GM13976 (cell line): Measurements from ENCODE around the gene KPNA1.

Source experiments
- DNase-seq: peaks from one replicate; pipeline ENCODE4 v3.0.0; 2012; ENCODE audit warnings: low spot score
- CTCF ChIP-seq: IDR thresholded peaks from 2 replicates; pipeline ENCODE4 v1.5.1; 2012; ENCODE audit warnings: borderline replicate concordance, mild to moderate bottlenecking; ENCODE audit not compliant: insufficient read depth; ENCODE audit errors: extremely low read depth, missing control alignments, control extremely low read depth
- in situ Hi-C: fragments of 300-500 bp; cut with MboI; formaldehyde crosslinking; loops from one replicate; pipeline ENCODE4 v1.12.0; 2022; ENCODE audit warnings: low sequenced_read_pairs, mixed read lengths, inconsistent platforms; ENCODE audit not compliant: unreplicated experiment

KPNA1 gene

GRCh38 chr3:122389892-122390291 lies 124.8 kb downstream of the KPNA1 start:
- in situ Hi-C loops, result loop anchor here (10.0 kb wide), 1 partner anchor 295 kb away; the partner anchor contains the start of gene PARP14
- no peak for DNase-seq
- no peak for TF ChIP-seq CTCF

DNA sequence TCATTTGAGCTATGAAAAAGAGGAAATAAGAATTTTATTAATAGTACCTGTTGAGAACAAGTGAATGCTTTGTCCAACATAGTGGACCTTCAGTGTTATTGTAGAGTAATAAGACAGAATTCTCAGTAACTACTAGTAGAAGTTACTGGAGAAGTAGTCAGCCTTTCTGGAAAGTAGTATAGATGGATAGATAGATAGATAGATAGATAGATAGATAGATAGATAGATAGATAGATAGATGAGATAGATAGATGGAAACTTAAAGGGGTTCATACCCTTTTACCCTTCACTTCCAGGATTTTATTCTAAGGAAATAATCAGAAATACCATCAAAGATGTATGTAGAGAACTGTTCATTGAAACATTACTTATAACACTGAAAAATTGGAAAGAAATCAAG lies 125.5 kb downstream of the KPNA1 start:
- in situ Hi-C loops, result no loop called here
- TF ChIP-seq CTCF, result no peak
- no peak for DNase-seq

- no peak for DNase-seq
- in situ Hi-C loops, result no loop called here
- no peak for TF ChIP-seq CTCF
These were observed 127.0 kb downstream of the KPNA1 start for GRCh38 chr3:122387709-122388108.

GRCh38 chr3:122383771-122384697 lies 130.7 kb downstream of the KPNA1 start, which contains the start of gene FAM162A:
Gene FAM162A (plus strand): TSS chr3:122384182. CDS start chr3:122384266, 84 bp downstream.
- in situ Hi-C loops, result no loop called here
- TF ChIP-seq CTCF, result peak; percentile 85
- DNase-seq, result peak; percentile 95

GRCh38 chr3:122382888-122383666 lies 131.7 kb downstream of the KPNA1 start, which contains the start of gene MIX23:
Gene MIX23 (minus strand): TSS chr3:122383231. CDS start chr3:122383224, 7 bp downstream.
- TF ChIP-seq CTCF, result no peak
- DNase-seq, result peak; percentile 81
- in situ Hi-C loops, result no loop called here

- DNase-seq, result no peak
- in situ Hi-C loops, result no loop called here
- TF ChIP-seq CTCF, result no peak
These were observed 136.8 kb downstream of the KPNA1 start for GRCh38 chr3:122377975-122378374.
